Caco-2 (cell line): ENCODE results near the gene RRP8. TPM values are rescaled to one million over a fixed set of nuclear protein-coding genes. Genes with fewer than 3 reads are reported as not detected.

Experiments
- BruUV-seq: library from RNA; stranded (reverse); fragments of 400-500 nt; replicated peaks from 2 replicates; lab custom pipeline; 2021; lab: Mats Ljungman, UMichigan
- CTCF ChIA-PET: fragments of 300-600 bp; sonication (Branson Sonifier 250); formaldehyde crosslinking; loops from one replicate; lab custom pipeline; 2022; ENCODE audit warnings: antibody characterized with exemption; lab: Charles Lee
- POLR2A ChIA-PET: fragments of 300-600 bp; sonication (Branson Sonifier 250); formaldehyde crosslinking; loops from one replicate; lab custom pipeline; 2022; ENCODE audit warnings: antibody characterized with exemption; lab: Charles Lee
- DNase-seq, 2 experiments: peaks; one replicate each; pipeline versions ENCODE4 v3.0.0 to v3.0.0-alpha.2; 2020 to 2022
- H3K27me3 ChIP-seq: replicated peaks from 2 replicates; pipeline ENCODE4 v1.6.0; 2011; ENCODE audit warnings: low read length; ENCODE audit not compliant: control insufficient read depth, insufficient read depth
- H3K36me3 ChIP-seq: 2 replicates; pipeline ENCODE4 v1.5.1; 2011; ENCODE audit warnings: low read length; ENCODE audit not compliant: control insufficient read depth, insufficient read depth
- H3K4me1 ChIP-seq: fragments of 250-450 bp; sonication (Bioruptor Pico); 2 replicates; pipeline ENCODE4 v1.5.1; 2020; ENCODE audit warnings: mild to moderate bottlenecking
- H3K4me3 ChIP-seq: 2 replicates; pipeline ENCODE4 v1.5.1; 2011; ENCODE audit warnings: low read depth, mild to moderate bottlenecking, control low read depth, low read length
- H3K9me3 ChIP-seq: fragments of 250-450 bp; sonication (Bioruptor Pico); 2 replicates; pipeline ENCODE4 v1.5.1; 2020; ENCODE audit warnings: mild to moderate bottlenecking, moderate library complexity
- H3K27ac Mint-ChIP-seq: one replicate; pipeline ENCODE4 v1.8.0; 2022; ENCODE audit warnings: mixed read lengths; ENCODE audit not compliant: unreplicated experiment
- H3K27me3 Mint-ChIP-seq: one replicate; pipeline ENCODE4 v1.8.0; 2022; ENCODE audit warnings: mixed read lengths; ENCODE audit not compliant: insufficient read depth, unreplicated experiment
- H3K36me3 Mint-ChIP-seq: one replicate; pipeline ENCODE4 v1.8.0; 2022; ENCODE audit warnings: mild to moderate bottlenecking, mixed read lengths; ENCODE audit not compliant: insufficient read depth, unreplicated experiment
- H3K4me1 Mint-ChIP-seq: one replicate; pipeline ENCODE4 v1.8.0; 2022; ENCODE audit warnings: low read depth, mixed read lengths; ENCODE audit not compliant: unreplicated experiment
- H3K4me3 Mint-ChIP-seq: one replicate; pipeline ENCODE4 v1.8.0; 2022; ENCODE audit warnings: mild to moderate bottlenecking, moderate library complexity, mixed read lengths; ENCODE audit not compliant: unreplicated experiment
- H3K9me3 Mint-ChIP-seq: one replicate; pipeline ENCODE4 v1.8.0; 2022; ENCODE audit warnings: mixed read lengths; ENCODE audit not compliant: unreplicated experiment
- intact Hi-C: fragments of 100-400 bp; cut with micrococcal nuclease; formaldehyde crosslinking; loops from one replicate; pipeline ENCODE4 v1.10.0; 2022; ENCODE audit not compliant: unreplicated experiment
- total RNA-seq: library from RNA; stranded (reverse); gene quantifications from 2 replicates; pipeline ENCODE4 v1.2.3, GENCODE V29; 2022
- TF ChIP-seq, protein P1 (sequence below), 2 experiments: fragments of 200-600 bp in 1 of 2; IDR thresholded peaks; 1 replicate in 1 of 2; 2 replicates in 1 of 2; pipeline versions ENCODE4 v1.5.1 to v1.8.0; 2011 to 2022; ENCODE audit warnings: antibody characterized with exemption in 1 of 2, control low read depth in 1 of 2, inconsistent platforms in 1 of 2, low read depth in 1 of 2, low read length in 1 of 2, mild to moderate bottlenecking in 1 of 2, moderate library complexity in 1 of 2; ENCODE audit not compliant: insufficient read depth in 1 of 2, severe bottlenecking in 1 of 2, unreplicated experiment in 1 of 2

Gene RRP8
- total RNA-seq, 1 experiment from 2014 or later: 21.0 TPM

DNA sequence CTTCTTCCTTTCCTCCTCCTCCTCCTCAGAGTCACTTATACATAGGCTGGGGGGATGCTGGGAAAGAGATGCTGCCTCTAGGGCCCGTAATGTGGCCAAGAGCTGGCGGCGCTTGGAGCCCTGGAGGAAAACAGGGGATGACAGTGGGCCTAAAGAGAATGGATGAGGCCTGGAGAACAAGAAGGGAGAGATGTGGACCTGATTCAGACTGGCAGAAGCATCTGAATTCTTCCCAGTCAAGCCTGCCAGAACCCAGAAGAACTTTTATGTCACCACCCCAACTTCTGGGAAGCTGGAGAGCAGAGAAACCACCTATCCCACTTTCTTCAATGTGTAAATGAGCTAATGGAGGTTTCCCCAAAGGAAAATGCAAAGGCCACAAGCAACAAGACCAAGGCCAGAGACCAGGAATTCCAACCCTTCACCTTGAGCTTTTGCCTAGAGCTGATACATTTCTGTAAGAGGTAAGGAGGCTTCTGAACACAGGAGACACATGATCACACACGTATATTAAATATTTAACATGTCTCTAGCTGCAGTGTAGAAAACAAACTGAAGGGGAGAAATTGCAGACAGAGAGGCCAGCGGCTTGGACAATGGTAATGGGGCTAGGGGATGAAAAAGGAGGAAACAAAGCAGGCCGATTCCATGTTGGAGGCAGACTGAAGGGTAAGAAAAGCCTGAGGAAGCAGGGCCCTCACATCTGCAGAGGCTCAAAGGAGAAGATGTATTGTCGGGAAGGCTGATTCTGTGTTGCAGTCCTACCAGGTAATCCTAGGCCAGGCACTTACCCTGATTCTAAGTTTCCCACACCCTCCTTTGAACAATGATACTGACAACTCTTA, 1.1 kb downstream of the RRP8 start:
- CTCF ChIA-PET: interaction anchor here (0.5 to 1.8 kb wide), 5 partner anchors 69 to 223 kb away, joined by 3 to 11 read pairs (median 5); partner anchors contain the start of genes MRPL17 and SMPD1
- H3K9me3 ChIP-seq: no peaks in the 10 kb centered on the region
- BruUV-seq: no TSS peak
- H3K36me3 Mint-ChIP-seq: peaks cover 15% of the 10 kb centered on the region
- TF ChIP-seq, protein P1, sequence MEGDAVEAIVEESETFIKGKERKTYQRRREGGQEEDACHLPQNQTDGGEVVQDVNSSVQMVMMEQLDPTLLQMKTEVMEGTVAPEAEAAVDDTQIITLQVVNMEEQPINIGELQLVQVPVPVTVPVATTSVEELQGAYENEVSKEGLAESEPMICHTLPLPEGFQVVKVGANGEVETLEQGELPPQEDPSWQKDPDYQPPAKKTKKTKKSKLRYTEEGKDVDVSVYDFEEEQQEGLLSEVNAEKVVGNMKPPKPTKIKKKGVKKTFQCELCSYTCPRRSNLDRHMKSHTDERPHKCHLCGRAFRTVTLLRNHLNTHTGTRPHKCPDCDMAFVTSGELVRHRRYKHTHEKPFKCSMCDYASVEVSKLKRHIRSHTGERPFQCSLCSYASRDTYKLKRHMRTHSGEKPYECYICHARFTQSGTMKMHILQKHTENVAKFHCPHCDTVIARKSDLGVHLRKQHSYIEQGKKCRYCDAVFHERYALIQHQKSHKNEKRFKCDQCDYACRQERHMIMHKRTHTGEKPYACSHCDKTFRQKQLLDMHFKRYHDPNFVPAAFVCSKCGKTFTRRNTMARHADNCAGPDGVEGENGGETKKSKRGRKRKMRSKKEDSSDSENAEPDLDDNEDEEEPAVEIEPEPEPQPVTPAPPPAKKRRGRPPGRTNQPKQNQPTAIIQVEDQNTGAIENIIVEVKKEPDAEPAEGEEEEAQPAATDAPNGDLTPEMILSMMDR (IDR thresholded peaks at IDR 0.05; ENCODE audit: insufficient read depth in 1 of 2, low read depth in 1 of 2, low read length in 1 of 2, severe bottlenecking in 1 of 2, unreplicated experiment in 1 of 2): no peak
- no peak for DNase-seq
- H3K9me3 Mint-ChIP-seq: no peaks in the 10 kb centered on the region
- POLR2A ChIA-PET: interaction anchor here (0.6 to 2.2 kb wide), 3 partner anchors 81 to 182 kb away, joined by 3 to 10 read pairs (median 5); partner anchors contain the start of genes ARFIP2, MRPL17 and TIMM10B
- peak overlapping the region; percentile 60 for H3K4me3 ChIP-seq
- H3K4me1 Mint-ChIP-seq: peaks cover 12% of the 10 kb centered on the region
- intact Hi-C loops: loop anchor here (2.0 kb wide), 1 partner anchor 118 kb away; no protein-coding TSS in a partner anchor
- no peak overlapping the region for H3K27ac Mint-ChIP-seq
- H3K36me3 ChIP-seq: peaks cover 6% of the 10 kb centered on the region
- peaks cover 38% of the 10 kb centered on the region for H3K4me1 ChIP-seq
- H3K27me3 ChIP-seq: no peaks in the 10 kb centered on the region
- no peak overlapping the region for H3K4me3 Mint-ChIP-seq
- no peaks in the 10 kb centered on the region for H3K27me3 Mint-ChIP-seq

DNA sequence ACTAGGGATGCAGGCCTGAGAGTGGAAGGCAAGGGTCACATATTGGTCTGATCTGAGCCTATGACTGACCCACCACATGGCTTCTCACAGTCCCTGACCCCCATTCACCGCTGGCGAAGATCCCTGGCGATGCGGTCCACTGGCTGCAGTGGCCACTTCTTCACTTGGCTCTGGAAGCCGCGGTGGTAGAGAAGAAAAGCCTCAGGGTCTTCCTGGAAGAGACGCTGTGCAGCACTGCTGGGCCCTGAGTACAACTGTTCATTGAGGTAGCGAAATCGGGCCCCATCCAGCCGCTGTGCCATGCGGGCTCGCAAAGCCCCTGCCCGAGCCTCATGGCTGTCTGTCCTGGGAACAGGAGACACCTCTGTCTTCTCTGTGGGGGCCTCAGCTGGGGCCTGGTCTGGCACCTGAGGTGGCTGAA, 2.4 kb downstream of the RRP8 start:
- Mint-ChIP-seq H3K36me3 (peaks cover 20% of the 10 kb centered on the region), H3K4me1 (peaks cover 4% of the 10 kb centered on the region), H3K9me3 (no peaks in the 10 kb centered on the region), H3K27ac (no peak overlapping the region), H3K4me3 (no peak overlapping the region), H3K27me3 (no peaks in the 10 kb centered on the region)
- H3K4me3 ChIP-seq: no peak overlapping the region
- BruUV-seq: no TSS peak
- no peaks in the 10 kb centered on the region for H3K9me3 ChIP-seq
- peaks cover 6% of the 10 kb centered on the region for H3K36me3 ChIP-seq
- H3K4me1 ChIP-seq: peaks cover 25% of the 10 kb centered on the region
- intact Hi-C loops: no loop called here
- DNase-seq: no peak
- ChIA-PET CTCF (no interaction called here), POLR2A (no interaction called here)
- H3K27me3 ChIP-seq: no peaks in the 10 kb centered on the region
- TF ChIP-seq, protein P1 (IDR thresholded peaks at IDR 0.05; ENCODE audit: insufficient read depth in 1 of 2, low read depth in 1 of 2, low read length in 1 of 2, severe bottlenecking in 1 of 2, unreplicated experiment in 1 of 2): no peak

DNA sequence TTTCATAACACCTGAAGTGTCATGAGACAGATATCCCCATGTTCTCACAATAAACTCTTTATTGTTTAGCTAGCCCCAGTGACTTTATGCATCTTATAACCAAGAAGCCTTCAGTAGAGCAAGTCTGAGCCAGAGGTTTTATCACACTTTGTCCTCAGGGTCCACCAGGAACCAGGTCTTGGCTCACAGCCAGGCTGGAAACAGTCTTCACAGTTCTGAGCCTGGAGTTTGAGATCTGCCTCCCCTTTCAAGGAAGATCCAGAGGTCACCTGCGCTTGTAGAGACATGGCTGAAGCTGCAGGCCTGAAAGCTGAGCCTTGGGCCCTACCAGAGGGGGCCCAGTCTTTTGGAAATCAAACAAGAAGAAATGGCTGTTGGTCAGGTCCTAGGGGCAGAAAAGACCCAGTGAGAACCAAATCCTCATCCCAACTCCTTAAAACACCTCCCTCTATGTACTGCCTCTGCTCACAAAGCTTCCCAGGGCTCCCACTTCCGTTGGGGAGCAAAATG, 3.5 kb downstream of the RRP8 start:
- TF ChIP-seq, protein P1 (IDR thresholded peaks at IDR 0.05; ENCODE audit: insufficient read depth in 1 of 2, low read depth in 1 of 2, low read length in 1 of 2, severe bottlenecking in 1 of 2, unreplicated experiment in 1 of 2): no peak
- Mint-ChIP-seq H3K27me3 (no peaks in the 10 kb centered on the region), H3K27ac (no peak overlapping the region), H3K4me3 (no peak overlapping the region), H3K9me3 (no peaks in the 10 kb centered on the region), H3K36me3 (peaks cover 20% of the 10 kb centered on the region), H3K4me1 (no peaks in the 10 kb centered on the region)
- Histone ChIP-seq H3K9me3 (no peaks in the 10 kb centered on the region), H3K4me3 (no peak overlapping the region), H3K4me1 (peaks cover 18% of the 10 kb centered on the region), H3K27me3 (no peaks in the 10 kb centered on the region), H3K36me3 (peaks cover 6% of the 10 kb centered on the region)
- ChIA-PET POLR2A (interaction anchor here (0.5 kb wide), 1 partner anchor 124 kb away, joined by 4 read pairs; no protein-coding TSS in a partner anchor), CTCF (interaction anchor here (0.6 kb wide), 1 partner anchor 84 kb away, joined by 3 read pairs; no protein-coding TSS in a partner anchor)
- intact Hi-C loops: no loop called here
- no peak for DNase-seq
- no TSS peak for BruUV-seq
